GM18873 (cell line): ENCODE data around the gene NYNRIN.

Source experiments
- ATAC-seq: cut with Tn5 transposase; IDR thresholded peaks from one replicate; pipeline ENCODE4 v1.9.1; 2021; ENCODE audit warnings: mild to moderate bottlenecking, moderate library complexity, moderate number of reproducible peaks; ENCODE audit not compliant: unreplicated experiment, low FRiP score

The NYNRIN gene

DNA sequence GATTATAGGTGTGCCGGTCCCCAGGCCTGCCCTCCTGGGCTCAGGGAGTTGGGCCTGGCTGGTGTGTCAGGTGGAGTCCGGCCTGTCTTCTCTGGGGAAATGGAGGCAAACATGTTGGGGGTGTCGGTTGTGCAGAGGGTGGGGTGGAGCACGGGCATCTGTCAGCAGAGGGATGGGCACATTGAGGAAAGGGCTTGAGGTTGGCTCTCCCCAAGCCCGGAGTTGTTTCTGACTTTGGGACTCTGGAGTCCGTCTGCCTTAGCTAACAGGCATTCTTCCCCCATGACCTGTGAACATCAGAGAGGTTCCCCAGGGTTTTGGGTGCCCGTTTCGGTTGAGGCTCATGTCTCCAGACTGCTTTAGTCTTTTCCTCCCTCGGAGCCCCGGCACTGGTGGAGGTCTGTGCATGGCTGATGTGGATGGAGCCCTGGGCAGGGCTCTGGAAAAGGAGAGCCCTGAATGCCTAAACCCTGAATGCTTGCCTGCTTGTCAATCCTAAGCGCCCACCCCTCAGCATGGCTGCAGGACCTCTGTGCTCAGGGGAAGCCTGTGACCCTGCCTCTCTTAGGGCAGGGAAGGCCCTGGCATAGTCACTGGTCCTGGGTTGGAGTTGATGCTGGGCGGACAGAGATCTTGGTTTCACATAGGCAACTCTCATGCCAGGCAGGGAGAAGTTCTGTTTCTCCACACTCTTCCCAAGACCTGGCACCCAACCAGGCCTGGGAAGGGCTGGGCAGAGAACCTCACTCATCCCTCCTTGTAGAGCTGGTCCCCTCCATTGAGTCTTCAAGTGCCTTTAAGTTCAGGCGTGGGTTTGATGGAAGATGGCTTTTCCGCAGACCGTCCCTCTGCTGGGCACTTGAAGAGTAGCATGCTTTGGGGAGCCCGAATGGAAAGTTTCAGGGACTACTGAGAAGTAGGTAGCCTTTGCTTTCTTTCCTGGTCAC lies 12.9 kb downstream of the NYNRIN start:
- ATAC-seq, result no peak

DNA sequence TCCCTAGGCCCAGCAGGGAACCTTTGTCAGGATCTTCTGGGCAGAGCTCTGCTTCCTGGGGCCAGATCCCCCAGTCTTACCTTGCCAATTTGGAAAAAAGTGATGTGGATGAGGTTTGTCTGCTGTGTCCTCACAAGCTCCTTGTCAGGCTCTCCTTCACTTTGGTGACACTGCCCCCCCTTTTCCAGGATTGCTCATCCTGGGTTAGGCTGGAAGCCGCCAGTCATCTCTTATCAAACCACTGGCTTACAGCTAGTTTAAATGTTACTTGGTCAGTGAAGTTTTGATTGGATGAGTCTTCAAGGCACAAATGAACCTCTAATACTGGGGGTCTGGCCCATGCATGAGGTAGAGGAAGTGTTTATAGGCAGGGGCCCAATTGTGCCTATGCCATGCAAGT lies 15.3 kb downstream of the NYNRIN start:
- no peak for ATAC-seq

DNA sequence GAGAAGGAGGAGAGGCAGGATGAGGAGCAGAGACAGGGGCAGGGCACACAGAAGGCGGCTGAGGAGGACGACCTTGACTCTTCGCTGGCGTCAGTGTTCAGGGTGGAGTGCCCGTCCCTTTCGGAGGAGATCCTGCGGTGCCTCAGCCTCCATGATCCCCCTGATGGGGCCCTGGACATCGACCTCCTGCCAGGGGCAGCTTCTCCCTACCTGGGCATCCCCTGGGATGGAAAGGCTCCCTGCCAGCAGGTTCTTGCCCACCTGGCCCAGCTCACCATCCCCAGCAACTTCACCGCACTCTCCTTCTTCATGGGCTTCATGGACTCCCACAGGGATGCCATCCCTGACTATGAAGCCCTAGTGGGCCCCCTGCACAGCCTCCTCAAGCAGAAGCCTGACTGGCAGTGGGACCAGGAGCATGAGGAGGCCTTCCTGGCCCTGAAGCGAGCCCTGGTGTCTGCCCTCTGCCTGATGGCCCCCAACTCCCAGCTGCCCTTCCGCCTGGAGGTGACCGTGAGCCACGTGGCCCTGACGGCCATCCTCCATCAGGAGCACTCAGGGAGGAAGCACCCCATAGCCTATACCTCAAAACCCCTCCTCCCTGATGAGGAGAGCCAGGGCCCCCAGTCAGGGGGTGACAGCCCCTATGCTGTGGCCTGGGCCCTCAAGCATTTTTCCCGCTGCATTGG lies 16.1 kb downstream of the NYNRIN start:
- ATAC-seq, result no peak

DNA sequence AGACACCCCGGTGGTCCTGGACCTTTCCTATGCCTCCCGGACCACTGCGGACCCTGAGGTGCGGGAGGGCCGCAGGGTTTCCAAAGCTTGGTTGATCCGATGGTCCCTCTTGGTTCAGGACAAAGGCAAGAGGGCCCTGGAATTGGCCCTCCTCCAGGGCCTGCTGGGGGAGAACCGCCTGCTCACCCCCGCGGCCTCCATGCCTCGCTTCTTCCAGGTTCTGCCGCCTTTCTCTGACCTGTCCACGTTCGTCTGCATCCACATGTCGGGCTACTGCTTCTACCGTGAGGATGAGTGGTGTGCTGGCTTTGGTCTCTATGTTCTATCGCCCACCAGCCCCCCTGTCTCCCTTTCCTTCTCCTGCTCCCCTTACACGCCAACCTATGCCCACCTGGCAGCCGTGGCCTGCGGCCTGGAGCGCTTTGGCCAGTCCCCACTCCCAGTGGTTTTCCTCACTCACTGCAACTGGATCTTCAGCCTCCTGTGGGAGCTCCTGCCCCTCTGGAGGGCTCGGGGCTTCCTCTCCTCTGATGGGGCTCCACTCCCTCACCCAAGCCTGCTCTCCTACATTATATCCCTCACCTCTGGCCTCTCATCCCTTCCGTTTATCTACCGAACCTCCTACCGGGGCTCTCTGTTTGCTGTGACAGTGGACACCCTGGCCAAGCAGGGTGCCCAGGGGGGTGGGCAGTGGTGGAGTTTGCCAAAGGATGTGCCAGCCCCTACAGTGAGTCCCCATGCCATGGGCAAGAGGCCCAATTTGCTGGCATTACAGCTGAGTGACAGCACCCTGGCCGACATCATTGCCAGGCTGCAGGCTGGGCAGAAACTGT lies 16.8 kb downstream of the NYNRIN start:
- no peak for ATAC-seq

DNA sequence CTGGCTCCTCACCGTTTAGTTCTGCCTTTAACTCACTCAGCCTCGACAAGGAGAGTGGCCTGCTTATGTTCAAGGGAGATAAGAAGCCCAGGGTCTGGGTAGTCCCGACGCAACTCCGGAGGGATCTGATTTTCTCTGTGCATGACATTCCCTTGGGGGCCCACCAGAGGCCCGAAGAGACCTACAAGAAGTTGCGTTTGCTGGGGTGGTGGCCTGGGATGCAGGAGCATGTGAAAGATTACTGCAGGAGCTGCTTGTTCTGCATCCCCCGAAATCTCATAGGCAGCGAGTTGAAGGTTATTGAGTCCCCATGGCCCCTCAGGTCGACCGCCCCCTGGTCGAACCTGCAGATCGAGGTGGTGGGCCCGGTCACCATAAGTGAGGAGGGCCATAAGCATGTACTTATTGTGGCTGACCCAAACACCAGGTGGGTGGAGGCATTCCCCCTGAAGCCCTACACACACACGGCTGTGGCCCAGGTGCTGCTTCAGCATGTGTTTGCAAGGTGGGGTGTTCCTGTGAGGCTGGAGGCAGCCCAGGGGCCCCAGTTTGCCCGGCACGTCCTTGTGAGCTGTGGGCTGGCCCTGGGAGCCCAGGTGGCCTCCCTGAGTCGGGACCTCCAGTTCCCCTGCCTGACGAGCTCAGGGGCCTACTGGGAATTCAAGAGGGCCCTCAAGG lies 17.6 kb downstream of the NYNRIN start:
- no peak for ATAC-seq

DNA sequence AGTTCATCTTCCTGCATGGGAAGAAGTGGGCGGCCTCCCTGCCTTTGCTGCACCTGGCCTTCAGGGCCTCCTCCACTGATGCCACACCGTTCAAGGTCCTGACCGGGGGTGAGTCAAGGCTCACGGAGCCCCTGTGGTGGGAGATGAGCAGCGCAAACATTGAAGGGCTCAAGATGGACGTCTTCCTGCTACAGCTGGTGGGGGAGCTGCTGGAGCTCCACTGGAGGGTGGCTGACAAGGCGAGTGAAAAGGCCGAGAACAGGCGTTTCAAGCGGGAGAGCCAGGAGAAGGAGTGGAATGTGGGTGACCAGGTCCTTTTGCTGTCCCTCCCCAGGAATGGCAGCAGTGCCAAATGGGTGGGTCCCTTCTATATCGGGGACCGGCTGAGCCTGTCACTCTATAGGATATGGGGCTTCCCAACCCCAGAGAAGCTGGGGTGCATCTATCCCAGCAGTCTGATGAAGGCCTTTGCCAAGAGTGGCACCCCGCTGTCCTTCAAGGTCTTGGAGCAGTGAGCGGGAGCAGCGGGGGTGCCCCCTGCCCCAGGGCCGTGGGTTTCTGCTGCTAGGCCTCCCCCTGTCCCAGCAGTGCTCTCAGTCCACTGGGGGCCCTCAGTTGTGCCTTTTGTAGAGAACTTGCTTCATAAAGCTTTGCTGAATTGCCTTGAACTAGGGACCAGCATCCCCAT lies 18.3 kb downstream of the NYNRIN start:
- no peak for ATAC-seq

DNA sequence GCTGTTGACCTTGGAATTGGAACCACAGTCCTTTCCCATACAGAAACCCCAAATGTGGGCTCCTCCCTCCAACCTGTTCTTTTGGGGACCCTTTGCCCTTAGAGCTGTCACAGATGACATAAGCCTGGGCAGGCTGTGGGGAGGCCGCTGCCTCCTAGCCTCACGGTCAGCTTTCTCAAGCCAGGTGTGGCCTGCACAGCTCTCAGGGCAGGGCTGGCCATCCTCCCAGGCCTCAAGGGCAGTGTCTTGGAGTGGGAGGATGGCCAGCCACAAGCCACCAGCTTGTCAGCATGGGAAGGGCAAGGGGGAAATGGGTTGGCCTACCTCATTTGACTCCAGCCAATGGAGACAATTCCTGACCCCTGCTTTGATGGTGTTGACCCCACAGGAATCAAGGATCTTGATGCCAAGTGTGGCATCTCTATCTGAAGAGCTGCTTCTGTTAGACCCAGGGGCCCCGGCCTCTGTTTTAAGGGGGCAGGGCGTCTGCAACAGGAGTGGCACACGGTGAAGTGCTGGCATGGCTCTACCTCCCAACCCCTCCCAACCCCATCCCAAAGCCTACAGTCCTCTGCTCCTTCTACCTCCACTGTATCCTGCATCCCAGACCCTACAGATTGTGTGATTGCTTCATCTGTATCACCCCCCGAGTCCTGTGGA lies 19.2 kb downstream of the NYNRIN start:
- no peak for ATAC-seq

DNA sequence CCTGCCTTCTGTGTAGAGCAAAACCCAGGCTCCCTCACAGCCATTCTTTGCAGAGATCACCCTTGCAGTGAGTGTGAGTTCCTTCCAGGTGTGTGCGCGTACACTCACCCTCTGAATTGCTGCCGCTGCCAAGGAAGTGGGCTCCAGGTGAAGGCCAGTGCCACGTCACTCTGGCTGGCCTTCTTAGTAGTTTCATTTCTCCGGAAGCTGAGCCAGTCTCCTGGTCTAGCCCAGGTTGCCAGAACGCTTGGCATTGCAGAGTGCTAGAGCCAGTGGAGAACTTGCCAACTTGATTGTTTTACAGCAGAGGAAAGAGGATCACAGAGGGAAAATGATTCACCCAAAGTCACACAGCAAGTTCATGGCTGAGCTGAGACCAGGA lies 19.7 kb downstream of the NYNRIN start:
- ATAC-seq, result no peak

DNA sequence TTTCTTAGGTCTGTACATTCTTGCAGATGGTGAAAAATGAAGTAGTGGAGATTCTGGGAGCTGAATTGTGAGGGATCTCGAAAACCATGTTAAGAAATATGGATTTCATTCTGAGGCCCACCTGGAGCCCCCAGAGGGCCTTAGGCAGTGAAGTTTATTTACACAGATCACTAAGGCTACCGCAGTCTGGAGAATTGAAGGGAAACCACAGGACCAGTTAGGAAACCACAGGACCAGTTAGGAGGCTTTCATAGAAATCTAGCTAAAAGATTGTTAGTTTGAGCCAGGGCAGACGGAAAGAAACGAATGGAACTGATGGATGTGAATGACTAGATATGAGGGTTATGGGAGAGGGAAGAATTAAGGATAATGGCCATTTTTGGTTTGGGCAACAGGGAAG lies 23.5 kb downstream of the NYNRIN start:
- ATAC-seq, result no peak

DNA sequence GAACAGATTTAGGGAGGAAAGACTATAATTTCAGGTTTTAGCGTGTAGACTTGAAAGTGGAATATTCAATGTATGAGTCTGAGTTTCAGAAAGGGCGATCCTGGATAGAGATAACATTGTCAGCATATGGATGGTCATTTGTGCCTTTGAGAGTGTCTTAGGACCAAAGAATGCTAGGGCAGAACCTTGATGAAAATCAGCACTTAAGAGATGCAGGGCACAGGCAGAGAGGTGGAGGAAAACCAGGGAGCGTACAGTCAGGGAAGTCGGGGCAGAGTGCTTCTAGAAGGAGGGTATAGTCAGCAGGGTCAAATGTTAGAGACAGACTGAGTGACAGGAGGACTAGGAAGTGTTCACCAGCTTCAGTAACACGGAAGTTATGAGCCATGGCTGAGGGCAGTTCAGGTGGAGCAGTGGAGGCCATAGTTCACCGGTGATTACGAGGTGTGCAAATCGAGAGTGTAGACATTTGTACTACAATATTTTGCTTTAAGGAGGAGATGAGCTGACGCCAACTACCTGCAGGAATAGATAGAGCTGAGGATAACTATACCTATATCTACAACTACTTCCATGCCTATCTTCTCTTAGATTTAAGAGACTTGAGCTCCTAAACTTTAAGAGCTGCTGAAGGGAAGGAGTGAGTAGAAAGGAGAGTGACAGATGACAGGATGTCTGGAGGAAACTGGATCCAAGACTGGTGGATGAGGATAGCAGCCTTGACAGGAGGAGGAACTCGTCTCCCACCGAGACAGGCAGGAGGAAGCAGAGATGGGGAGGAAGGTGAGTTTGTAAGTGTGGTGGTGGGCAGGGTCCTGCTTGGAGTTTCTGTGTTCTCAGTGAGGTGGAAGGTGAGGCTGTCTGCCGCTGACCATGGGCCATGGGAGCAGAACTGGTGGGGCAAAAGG lies 24.1 kb downstream of the NYNRIN start:
- no peak for ATAC-seq

DNA sequence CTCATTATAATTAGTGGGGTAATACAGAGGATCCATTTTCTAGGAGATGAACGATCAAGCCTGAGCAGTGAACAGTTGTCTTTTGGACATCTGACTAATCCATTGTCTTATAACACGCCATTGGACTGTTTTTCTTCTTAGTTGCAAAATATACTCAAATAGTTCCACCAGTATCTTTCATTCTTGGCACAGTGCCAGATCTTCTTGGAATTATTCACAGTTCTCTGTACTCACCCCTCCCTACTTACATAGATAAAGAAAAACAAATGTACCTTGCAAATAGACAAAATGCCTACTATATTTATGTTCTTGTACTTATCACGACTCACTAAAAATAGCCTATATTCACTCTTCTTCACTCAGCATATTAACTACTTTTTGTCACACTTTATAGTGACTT lies 26.9 kb downstream of the NYNRIN start:
- no peak for ATAC-seq

DNA sequence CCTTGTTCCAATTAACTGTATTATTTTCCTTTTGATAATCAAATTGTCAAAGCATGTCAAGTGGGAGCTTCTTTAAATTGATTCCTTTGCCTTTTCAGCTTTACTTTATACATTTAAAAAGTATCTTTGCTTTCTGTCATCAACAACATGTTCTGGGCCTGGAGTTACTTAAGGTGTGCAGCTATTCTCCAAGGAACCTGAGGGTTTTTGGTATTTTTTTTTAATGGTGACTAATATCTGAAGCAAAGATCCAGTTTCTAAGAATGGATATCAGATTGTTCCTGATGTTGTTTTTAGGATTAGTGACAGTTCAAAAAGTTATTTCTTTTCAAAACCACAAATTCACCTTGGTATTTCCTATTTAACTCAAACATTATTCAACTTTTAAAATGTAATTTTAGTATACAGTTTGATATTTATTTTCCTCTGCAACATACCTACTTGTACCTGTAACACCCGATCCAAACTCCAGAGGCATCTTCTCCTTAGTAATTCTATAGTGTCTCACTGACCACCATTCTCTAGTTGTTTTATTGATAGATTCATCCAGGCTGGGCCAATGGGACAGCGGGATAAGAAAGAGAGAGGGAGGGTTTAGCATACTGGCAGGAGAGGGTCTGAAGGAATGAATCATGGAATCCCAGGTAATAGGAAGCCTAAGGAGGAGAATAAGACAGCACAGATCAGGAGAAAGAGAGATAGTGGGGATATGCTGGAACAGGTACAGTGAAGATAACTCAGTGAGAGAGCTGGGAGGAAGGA lies 27.5 kb downstream of the NYNRIN start:
- ATAC-seq, result no peak

DNA sequence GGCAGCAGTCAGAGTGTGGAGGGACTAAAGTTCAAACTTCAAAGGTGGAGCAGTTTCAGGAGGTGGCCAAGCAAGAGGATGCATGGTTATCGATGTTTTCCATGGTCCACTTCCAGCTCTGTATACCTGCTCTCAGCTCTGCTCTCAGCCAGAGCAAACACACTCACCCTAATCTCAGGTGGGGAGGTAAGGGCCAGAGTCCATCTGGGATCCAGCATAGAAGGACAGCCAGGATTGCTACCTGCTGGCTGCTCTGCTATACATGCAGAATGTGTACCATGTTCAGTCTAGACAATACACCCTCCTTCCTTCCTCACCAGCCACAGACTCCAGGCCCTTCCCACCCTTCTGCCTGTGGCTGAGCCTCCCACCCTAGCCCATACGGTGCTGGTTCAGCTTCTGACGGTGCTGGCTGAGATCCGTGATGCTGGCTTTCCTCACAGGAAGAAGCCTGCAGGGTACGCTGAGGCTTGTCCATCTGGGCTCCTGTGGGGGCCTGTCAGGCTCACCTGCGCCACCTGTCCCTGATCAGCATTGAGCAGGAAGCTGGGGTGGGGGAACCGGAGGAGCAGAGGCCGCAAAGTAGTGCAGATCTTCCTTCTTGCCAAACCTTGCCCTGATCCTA lies 28.2 kb downstream of the NYNRIN start:
- no peak for ATAC-seq

DNA sequence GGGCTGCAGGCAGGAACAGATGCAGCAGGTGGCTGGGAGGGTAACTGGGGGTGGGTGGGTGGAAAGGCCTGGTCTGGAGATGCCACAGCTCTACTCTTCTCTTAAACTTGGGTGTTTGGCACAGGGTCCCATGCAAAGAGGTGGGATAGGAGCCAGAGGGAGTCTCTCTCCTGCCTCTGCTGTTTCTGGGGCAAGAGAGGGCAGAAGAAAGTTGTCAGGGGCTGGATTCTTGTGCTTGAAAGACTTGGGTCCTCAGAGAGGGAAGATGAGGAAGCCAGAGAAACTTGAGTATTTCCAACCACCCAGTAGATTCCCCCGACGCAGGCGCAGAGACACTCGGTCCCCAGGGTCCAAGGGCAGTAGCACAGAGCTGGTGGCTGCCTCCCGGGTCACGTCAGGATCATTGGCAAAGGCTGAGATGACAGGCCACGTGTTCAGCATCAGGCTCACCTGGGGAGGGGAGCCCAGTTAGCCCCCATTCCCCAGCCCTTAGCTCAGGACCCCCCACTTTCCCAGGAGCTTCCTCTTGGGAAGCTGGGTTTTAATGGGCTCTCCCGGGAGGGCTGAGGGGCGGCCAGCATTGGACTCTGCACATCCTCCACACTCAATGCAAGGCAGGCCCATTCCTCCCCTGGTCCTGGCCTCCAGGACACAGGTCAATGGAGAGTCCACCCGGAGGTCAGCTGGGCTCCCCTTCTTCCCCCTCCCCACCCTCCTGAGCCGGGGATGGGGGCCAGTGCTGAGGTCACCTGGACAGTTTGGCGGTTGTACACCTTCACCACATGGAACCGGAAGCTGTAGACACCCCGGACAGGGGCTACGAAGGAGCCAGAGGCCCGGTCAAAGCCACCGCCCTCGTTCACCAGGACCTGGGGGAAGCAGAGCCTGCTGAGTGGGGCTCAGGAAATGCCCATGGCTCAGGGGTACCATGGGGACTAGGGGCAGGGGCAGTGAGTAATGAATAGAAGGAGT lies 29.0 kb downstream of the NYNRIN start:
- no peak for ATAC-seq

DNA sequence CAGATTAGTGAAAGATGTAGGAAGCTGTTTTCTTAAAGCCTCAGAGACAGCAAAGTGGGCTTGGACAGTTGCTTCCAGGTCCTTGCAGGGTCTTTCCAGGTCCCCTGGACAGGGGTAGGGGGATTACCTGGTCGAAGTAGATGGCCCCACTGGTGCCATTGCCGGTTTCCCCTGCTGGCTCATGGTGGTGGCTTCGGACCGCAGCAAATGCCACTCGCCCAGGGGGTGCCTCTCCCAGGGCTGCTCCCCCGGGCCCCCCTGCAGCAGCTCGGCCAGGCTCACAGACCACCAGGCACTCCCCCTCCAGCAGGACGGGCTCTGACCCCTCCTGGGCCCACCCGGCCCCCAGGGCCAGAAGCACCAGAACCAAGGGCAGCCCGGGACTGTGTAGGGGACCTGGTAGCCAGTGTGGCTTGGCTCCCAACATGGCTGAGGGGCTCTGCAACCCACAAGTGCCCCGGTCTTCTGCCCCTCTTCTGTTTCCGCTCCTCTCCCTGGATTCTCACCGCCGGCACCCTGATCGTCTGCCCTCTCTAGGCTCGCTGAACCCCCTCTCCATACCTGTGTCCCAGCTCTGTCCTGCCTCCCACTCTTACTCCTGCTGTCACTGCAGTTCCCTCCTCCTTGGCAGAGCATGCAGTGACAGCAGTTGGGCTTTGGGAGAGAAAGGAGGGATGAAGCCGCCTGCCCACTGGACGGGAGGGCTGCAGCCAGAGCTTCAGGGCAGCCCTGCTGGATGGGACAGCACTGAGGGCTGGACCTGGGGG lies 30.0 kb downstream of the NYNRIN start:
- no peak for ATAC-seq
